H9 (cell line): ENCODE data around the gene KDM3A. TPM values are rescaled to one million over a fixed set of nuclear protein-coding genes. Genes with fewer than 3 reads are reported as not detected.

Experiments used
- DNase-seq: peaks from one replicate; pipeline ENCODE4 v3.0.0-alpha.2; 2017
- H2AFZ ChIP-seq: one replicate; pipeline ENCODE4 v1.6.1; 2013; ENCODE audit warnings: mild to moderate bottlenecking, low read length, control low read depth, moderate library complexity
- H2AK5ac ChIP-seq: 2 replicates; pipeline ENCODE4 v1.6.1; 2013; ENCODE audit warnings: low read length, control low read depth, mixed read lengths; ENCODE audit not compliant: insufficient read length
- H2BK120ac ChIP-seq: one replicate; pipeline ENCODE4 v1.6.1; 2013; ENCODE audit warnings: low read depth, mild to moderate bottlenecking, low read length, control low read depth, inconsistent platforms; ENCODE audit not compliant: poor library complexity, severe bottlenecking
- H2BK12ac ChIP-seq: 2 replicates; pipeline ENCODE4 v1.6.1; 2013; ENCODE audit warnings: low read length, control low read depth, mixed read lengths, low read depth; ENCODE audit not compliant: insufficient read length
- H2BK15ac ChIP-seq: 2 replicates; pipeline ENCODE4 v1.6.1; 2013; ENCODE audit warnings: low read depth, low read length, control low read depth
- H2BK20ac ChIP-seq: one replicate; pipeline ENCODE4 v1.6.1; 2013; ENCODE audit warnings: low read depth, mild to moderate bottlenecking, low read length, control low read depth, inconsistent platforms; ENCODE audit not compliant: poor library complexity, severe bottlenecking
- H2BK5ac ChIP-seq: 2 replicates; pipeline ENCODE4 v1.6.1; 2013; ENCODE audit warnings: low read length, control low read depth, mixed read lengths; ENCODE audit not compliant: insufficient read length
- H3K14ac ChIP-seq: 2 replicates; pipeline ENCODE4 v1.6.1; 2013; ENCODE audit warnings: low read length, control low read depth; ENCODE audit not compliant: insufficient read depth
- H3K18ac ChIP-seq: 2 replicates; pipeline ENCODE4 v1.6.1; 2013; ENCODE audit warnings: low read depth, mild to moderate bottlenecking, mixed read lengths, low read length, control low read depth; ENCODE audit not compliant: insufficient read length
- H3K23ac ChIP-seq: 2 replicates; pipeline ENCODE4 v1.6.1; 2013; ENCODE audit warnings: low read length, control low read depth, mixed read lengths, low read depth; ENCODE audit not compliant: insufficient read length
- H3K23me2 ChIP-seq: 2 replicates; pipeline ENCODE4 v1.6.1; 2013; ENCODE audit warnings: low read depth, mild to moderate bottlenecking, mixed read lengths, low read length, control low read depth; ENCODE audit not compliant: insufficient read length, poor library complexity, severe bottlenecking
- H3K27ac ChIP-seq: 2 replicates; pipeline ENCODE4 v1.5.1; 2013; ENCODE audit warnings: low read length, control low read depth, mixed read lengths, low read depth; ENCODE audit not compliant: insufficient read length
- H3K27me3 ChIP-seq: 2 replicates; pipeline ENCODE4 v1.6.1; 2013; ENCODE audit warnings: low read length, control low read depth, inconsistent platforms; ENCODE audit not compliant: insufficient read depth
- H3K4ac ChIP-seq: 2 replicates; pipeline ENCODE4 v1.6.1; 2013; ENCODE audit warnings: low read depth, mild to moderate bottlenecking, control low read depth, inconsistent platforms, low read length, moderate library complexity
- H3K4me1 ChIP-seq: 2 replicates; pipeline ENCODE4 v1.6.1; 2013; ENCODE audit warnings: low read length, control low read depth, inconsistent platforms; ENCODE audit not compliant: insufficient read depth
- H3K4me2 ChIP-seq: 2 replicates; pipeline ENCODE4 v1.6.1; 2013; ENCODE audit warnings: low read length, control low read depth, mixed read lengths; ENCODE audit not compliant: insufficient read length, insufficient read depth
- H3K56ac ChIP-seq: 2 replicates; pipeline ENCODE4 v1.6.1; 2013; ENCODE audit warnings: low read depth, mild to moderate bottlenecking, mixed read lengths, low read length, control low read depth; ENCODE audit not compliant: insufficient read length
- H3K79me1 ChIP-seq: 2 replicates; pipeline ENCODE4 v1.6.1; 2013; ENCODE audit warnings: low read depth, mild to moderate bottlenecking, moderate library complexity, low read length, control low read depth, inconsistent platforms; ENCODE audit not compliant: insufficient read depth, poor library complexity, severe bottlenecking
- H3K79me2 ChIP-seq: 2 replicates; pipeline ENCODE4 v1.6.1; 2013; ENCODE audit warnings: low read length, control low read depth, inconsistent platforms; ENCODE audit not compliant: insufficient read depth
- H3K9ac ChIP-seq: 2 replicates; pipeline ENCODE4 v1.6.1; 2013; ENCODE audit warnings: low read length, control low read depth, mixed read lengths; ENCODE audit not compliant: insufficient read length; ENCODE audit errors: extremely low read depth
- H3K9me3 ChIP-seq: one replicate; pipeline ENCODE4 v1.6.1; 2013; ENCODE audit warnings: low read depth, low read length, inconsistent platforms; ENCODE audit not compliant: control insufficient read depth
- H3T11ph ChIP-seq: one replicate; pipeline ENCODE4 v1.6.1; 2013; ENCODE audit warnings: mild to moderate bottlenecking, low read length, control low read depth, inconsistent platforms
- H4K20me1 ChIP-seq: one replicate; pipeline ENCODE4 v1.6.1; 2013; ENCODE audit not compliant: control insufficient read depth, insufficient read length, insufficient read depth
- H4K5ac ChIP-seq: 2 replicates; pipeline ENCODE4 v1.6.1; 2013; ENCODE audit warnings: low read depth, mild to moderate bottlenecking, mixed read lengths, low read length, control low read depth; ENCODE audit not compliant: insufficient read length
- H4K8ac ChIP-seq: replicated peaks from 2 replicates; pipeline ENCODE4 v1.6.1; 2013; ENCODE audit warnings: low read length, control low read depth, mixed read lengths, low read depth; ENCODE audit not compliant: insufficient read length
- H4K91ac ChIP-seq: 2 replicates; pipeline ENCODE4 v1.6.1; 2013; ENCODE audit warnings: low read depth, mild to moderate bottlenecking, moderate library complexity, mixed read lengths, low read length, control low read depth; ENCODE audit not compliant: insufficient read length
- H3K27ac Mint-ChIP-seq, 3 experiments: 2 replicates in 2 of 3; 3 replicates in 1 of 3; pipeline ENCODE4 v1.8.0; 2020 to 2021; ENCODE audit warnings: mixed read lengths in 3 of 3, mild to moderate bottlenecking in 1 of 3, moderate library complexity in 1 of 3
- H3K27me3 Mint-ChIP-seq: 2 replicates; pipeline ENCODE4 v1.8.0; 2021; ENCODE audit warnings: low read depth, mild to moderate bottlenecking, moderate library complexity, mixed read lengths
- H3K36me3 Mint-ChIP-seq, 3 experiments: 2 replicates in 2 of 3; 3 replicates in 1 of 3; pipeline ENCODE4 v1.8.0; 2020 to 2021; ENCODE audit warnings: low read depth in 3 of 3, mixed read lengths in 3 of 3; ENCODE audit not compliant: insufficient read depth in 1 of 3
- H3K4me1 Mint-ChIP-seq, 2 experiments: 2 replicates each; pipeline ENCODE4 v1.8.0; 2020; ENCODE audit warnings: mixed read lengths in 2 of 2
- H3K4me3 Mint-ChIP-seq, 2 experiments: 2 replicates in 1 of 2; 3 replicates in 1 of 2; pipeline ENCODE4 v1.8.0; 2020 to 2021; ENCODE audit warnings: mild to moderate bottlenecking in 2 of 2, mixed read lengths in 2 of 2, moderate library complexity in 1 of 2
- H3K9me3 Mint-ChIP-seq, 2 experiments: 2 replicates in 1 of 2; 3 replicates in 1 of 2; pipeline ENCODE4 v1.8.0; 2020; ENCODE audit warnings: mild to moderate bottlenecking in 2 of 2, mixed read lengths in 2 of 2, moderate library complexity in 1 of 2
- CTCF ChIP-seq: fragments of 200-600 bp; sonication (generic); conservative IDR thresholded peaks from 3 replicates; pipeline ENCODE4 v1.8.0; 2021; ENCODE audit warnings: antibody characterized with exemption, mild to moderate bottlenecking
- total RNA-seq: library from RNA; stranded (reverse); gene quantifications from 2 replicates; pipeline ENCODE4 v1.2.1, GENCODE V29; 2021

Gene KDM3A
- total RNA-seq, 1 experiment from 2014 or later: 28.1 TPM

GRCh38 chr2:86410581-86410980 is 30.6 kb upstream of the KDM3A start:
- Histone ChIP-seq H3K9ac (no peak overlapping the region), H3K4ac (no peak overlapping the region), H3K27ac (no peak overlapping the region), H3K27me3 (no peaks in the 10 kb centered on the region), H4K5ac (no peak overlapping the region), H2AFZ (no peak overlapping the region), H2BK5ac (no peak overlapping the region), H3K79me2 (no peaks in the 10 kb centered on the region), H2BK120ac (no peak overlapping the region), H3K4me1 (no peaks in the 10 kb centered on the region), H2BK20ac (no peak overlapping the region), H4K8ac (no peak overlapping the region), H3K14ac (no peak overlapping the region), H3K9me3 (no peaks in the 10 kb centered on the region), H4K91ac (no peak overlapping the region), H2AK5ac (no peak overlapping the region), H2BK15ac (no peak overlapping the region), H2BK12ac (no peak overlapping the region), H3K23ac (no peak overlapping the region), H3K79me1 (no peaks in the 10 kb centered on the region), H3K4me2 (no peak overlapping the region), H3K56ac (no peak overlapping the region), H4K20me1 (no peaks in the 10 kb centered on the region), H3K23me2 (no peaks in the 10 kb centered on the region), H3T11ph (no peak overlapping the region), H3K18ac (no peak overlapping the region)
- DNase-seq: no peak
- TF ChIP-seq CTCF: no peak
- H3K4me1 Mint-ChIP-seq: peaks cover under 1 to 4% of the 10 kb centered on the region in 2 experiments; a peak in 3 of 4 replicates
- H3K4me3 Mint-ChIP-seq: no peak overlapping the region
- H3K27me3 Mint-ChIP-seq: peaks cover 6% of the 10 kb centered on the region; the same call in 1 of the 2 replicates
- peaks cover 0 to 4% (median 0%) of the 10 kb centered on the region in 3 experiments; a peak in 2 of 7 replicates for H3K36me3 Mint-ChIP-seq
- peaks cover 7 to 16% of the 10 kb centered on the region in 2 experiments; a peak in 4 of 5 replicates for H3K9me3 Mint-ChIP-seq
- no peak overlapping the region for H3K27ac Mint-ChIP-seq
